Fibroblast of pulmonary artery (primary cell): Measurements from ENCODE around the gene TMEM175.

Experiments used
- DNase-seq: peaks from one replicate; pipeline ENCODE4 v3.0.0-alpha.2; 2010; ENCODE audit warnings: low read depth
- H3K4me3 ChIP-seq: replicated peaks from 2 replicates; pipeline ENCODE4 v1.5.1; 2011; ENCODE audit warnings: low read depth, mild to moderate bottlenecking, control low read depth, low read length, moderate library complexity
- CTCF ChIP-seq: IDR thresholded peaks from 2 replicates; pipeline ENCODE4 v1.5.1; 2011; ENCODE audit warnings: mild to moderate bottlenecking, control low read depth, low read length, inconsistent platforms; ENCODE audit errors: missing control alignments

TMEM175 gene

GRCh38 chr4:886244-886643 is 46.0 kb upstream of the TMEM175 start:
- no peak overlapping the region for H3K4me3 ChIP-seq
- no peak for TF ChIP-seq CTCF
- DNase-seq: no peak

- no peak overlapping the region for H3K4me3 ChIP-seq
- no peak for DNase-seq
- no peak for TF ChIP-seq CTCF
These were observed 45.1 kb upstream of the TMEM175 start for GRCh38 chr4:887034-887763.

- no peak for TF ChIP-seq CTCF
- DNase-seq: no peak
- no peak overlapping the region for H3K4me3 ChIP-seq
These were observed 44.2 kb upstream of the TMEM175 start for GRCh38 chr4:888029-888428.

- no peak overlapping the region for H3K4me3 ChIP-seq
- no peak for DNase-seq
- no peak for TF ChIP-seq CTCF
These were observed 42.7 kb upstream of the TMEM175 start for GRCh38 chr4:889516-889915.

- TF ChIP-seq CTCF: no peak
- no peak for DNase-seq
- no peak overlapping the region for H3K4me3 ChIP-seq
These were observed 42.1 kb upstream of the TMEM175 start for GRCh38 chr4:890036-890695.

- peak; percentile 10 for DNase-seq
These were observed 40.5 kb upstream of the TMEM175 start for GRCh38 chr4:891747-892146.

More at GRCh38 chr4:891747-892146, 40.5 kb upstream of the TMEM175 start:
- TF ChIP-seq CTCF: peak; percentile 22
- no peak overlapping the region for H3K4me3 ChIP-seq
